Sigmoid colon (tissue), 7 donors: ENCODE results near the gene CNTD1. TPM values are rescaled to one million over a fixed set of nuclear protein-coding genes. Genes with fewer than 3 reads are reported as not detected.

Source experiments
- DNase-seq: peaks from one replicate; pipeline ENCODE4 v3.0.0-alpha.2; 2019
- H3K27ac ChIP-seq, 4 donors: fragments of 200-600 bp; sonication (generic); one replicate each; pipeline ENCODE4 v1.5.1; 2016 to 2019; ENCODE audit warnings: mild to moderate bottlenecking in 1 of 4
- H3K27me3 ChIP-seq, 3 donors: fragments of 200-600 bp; sonication (generic); one replicate each; pipeline ENCODE4 v1.5.1; 2019; ENCODE audit warnings: mild to moderate bottlenecking in 1 of 3
- H3K36me3 ChIP-seq, 4 donors: fragments of 200-600 bp; sonication (generic); one replicate each; pipeline ENCODE4 v1.5.1; 2016 to 2019
- H3K4me1 ChIP-seq, 4 donors: fragments of 200-600 bp; sonication (generic); one replicate each; pipeline ENCODE4 v1.5.1; 2017 to 2019
- H3K4me3 ChIP-seq, 4 donors: fragments of 200-600 bp; sonication (generic); one replicate each; pipeline ENCODE4 v1.5.1; 2017 to 2019; ENCODE audit warnings: mild to moderate bottlenecking in 2 of 4, moderate library complexity in 1 of 4
- H3K9me3 ChIP-seq, 4 donors: fragments of 200-600 bp in 3 of 4; sonication (generic) in 3 of 4; one replicate each; pipeline versions ENCODE4 v1.5.1 to v1.6.1; 2013 to 2019
- CTCF ChIP-seq, 4 experiments: fragments of 450-650 bp in 3 of 4; fragments of 200-600 bp in 1 of 4; IDR thresholded peaks; one replicate each; pipeline ENCODE4 v1.5.1; 2016 to 2019; ENCODE audit warnings: antibody characterized with exemption in 4 of 4, mild to moderate bottlenecking in 3 of 4, moderate library complexity in 2 of 4
- EP300 ChIP-seq, 4 donors: sonication (generic); formaldehyde crosslinking; IDR thresholded peaks; one replicate each; pipeline ENCODE4 v1.6.1; 2017; ENCODE audit warnings: antibody characterized with exemption in 4 of 4
- POLR2A ChIP-seq, 2 donors: fragments of 450-650 bp; IDR thresholded peaks; one replicate each; pipeline ENCODE4 v1.6.1; 2016; ENCODE audit warnings: antibody characterized with exemption in 2 of 2, mild to moderate bottlenecking in 2 of 2, moderate library complexity in 2 of 2
- POLR2AphosphoS5 ChIP-seq, 4 donors: sonication (generic); formaldehyde crosslinking; IDR thresholded peaks; one replicate each; pipeline ENCODE4 v1.6.1; 2017; ENCODE audit warnings: antibody characterized with exemption in 4 of 4
- WGBS, 2 donors: extraction: QIAGEN DNeasy Blood & Tissue Kit; methylation state at CpG; one replicate each; pipeline ENCODE4 v1.1.7; 2013; 5-methylcytosine and 5-hydroxymethylcytosine counted together
- intact Hi-C: fragments of 100-400 bp; cut with DNase I; formaldehyde crosslinking; loops from one replicate; pipeline ENCODE4 v1.15.1; 2023
- polyA plus RNA-seq, 3 donors: library from polyadenylated mRNA; stranded (reverse); fragments of 200-250 nt; gene quantifications; one replicate each; pipeline ENCODE4 v1.2.3, GENCODE V29; 2013
- total RNA-seq, 4 donors: library from RNA; depleted of rRNA; stranded (reverse); fragments of >200 nt; gene quantifications; one replicate each; pipeline ENCODE4 v1.1.0, GENCODE V29; 2016
- donor health status: healthy with polysubstance abuse.
- donor health status: Bipolar disorder and iron deficiency.
- donor health status: healthy.

Gene CNTD1
- total and polyA plus RNA-seq, 7 donors = 0.33 to 7.2 (median 2.3) TPM; not detected in 3

- intact Hi-C loops = no loop called here
- peaks cover 31 to 60% (median 44%) of the 10 kb centered on the region in 4 donors for H3K36me3 ChIP-seq
- DNase-seq = no peak
- no peaks in the 10 kb centered on the region for H3K9me3 ChIP-seq
- H3K4me1 ChIP-seq = peaks cover 0 to 26% (median 16%) of the 10 kb centered on the region in 4 donors
- H3K27ac ChIP-seq = no peak overlapping the region
- H3K4me3 ChIP-seq = no peak overlapping the region
- TF ChIP-seq POLR2A (IDR thresholded peaks at IDR 0.05) = no peak
- no peak for TF ChIP-seq CTCF (IDR thresholded peaks at IDR 0.05)
- TF ChIP-seq POLR2AphosphoS5 (IDR thresholded peaks at IDR 0.05) = no peak
- no peak for TF ChIP-seq EP300 (IDR thresholded peaks at IDR 0.05)
- WGBS, 2 donors = 95 to 98% methylated on average over 6 of the region's 6 CpGs
- H3K27me3 ChIP-seq = no peaks in the 10 kb centered on the region
Observed at GRCh38 chr17:42835732-42836131, 37.1 kb downstream of the CNTD1 start.

GRCh38 chr17:42841975-42842685 is 43.5 kb downstream of the CNTD1 start:
- Histone ChIP-seq H3K9me3 (no peaks in the 10 kb centered on the region), H3K4me3 (no peak overlapping the region), H3K27ac (no peak overlapping the region), H3K4me1 (peaks cover 0 to 4% (median 0%) of the 10 kb centered on the region in 4 donors), H3K27me3 (no peaks in the 10 kb centered on the region), H3K36me3 (peaks cover 30 to 87% (median 59%) of the 10 kb centered on the region in 4 donors)
- 82 to 83% methylated on average over 11 of the region's 11 CpGs for WGBS, 2 donors
- no peak for TF ChIP-seq CTCF (IDR thresholded peaks at IDR 0.05)
- no peak for TF ChIP-seq EP300 (IDR thresholded peaks at IDR 0.05)
- no peak for TF ChIP-seq POLR2A (IDR thresholded peaks at IDR 0.05)
- no peak for TF ChIP-seq POLR2AphosphoS5 (IDR thresholded peaks at IDR 0.05)
- no peak for DNase-seq
- intact Hi-C loops = loop anchor here (5.0 kb wide), 1 partner anchor 155 kb away; the partner anchor contains the start of gene RPL27

GRCh38 chr17:42843358-42843934 is 44.8 kb downstream of the CNTD1 start:
- Histone ChIP-seq H3K36me3 (peaks cover 17 to 74% (median 46%) of the 10 kb centered on the region in 4 donors), H3K9me3 (no peaks in the 10 kb centered on the region), H3K27ac (peak overlapping the region; percentile 29 to 55 (median 44)), H3K4me1 (peaks cover 0 to 4% (median 0%) of the 10 kb centered on the region in 4 donors), H3K4me3 (no peak overlapping the region), H3K27me3 (no peaks in the 10 kb centered on the region)
- DNase-seq = no peak
- WGBS, 2 donors = 35 to 54% methylated on average over 6 of the region's 6 CpGs
- TF ChIP-seq POLR2AphosphoS5 (IDR thresholded peaks at IDR 0.05) = no peak
- no peak for TF ChIP-seq POLR2A (IDR thresholded peaks at IDR 0.05)
- TF ChIP-seq EP300 (IDR thresholded peaks at IDR 0.05) = no peak
- peak; percentile 89 to 96 (median 94) for TF ChIP-seq CTCF (IDR thresholded peaks at IDR 0.05)
- intact Hi-C loops = loop anchor here (1.0 to 5.0 kb wide), 2 partner anchors 94 to 154 kb away; partner anchors contain the start of gene RPL27

GRCh38 chr17:42844271-42844670 is 45.6 kb downstream of the CNTD1 start, which contains the start of gene AOC2:
Gene AOC2, plus strand, starts transcription at chr17:42844580. Its CDS starts 47 bp downstream, at chr17:42844627.
- Histone ChIP-seq H3K4me1 (peaks cover 0 to 7% (median 3%) of the 10 kb centered on the region in 4 donors), H3K4me3 (no peak within 1 kb of the TSS), H3K27ac (peak within 1 kb of the TSS; percentile 29 to 55 (median 44)), H3K27me3 (no peaks in the 10 kb centered on the region), H3K9me3 (no peaks in the 10 kb centered on the region), H3K36me3 (peaks cover 9 to 66% (median 38%) of the 10 kb centered on the region in 4 donors)
- WGBS, 2 donors = 78 to 81% methylated on average over 4 of the region's 4 CpGs
- intact Hi-C loops = loop anchor here (2.0 to 5.0 kb wide), 2 partner anchors 85 to 153 kb away; partner anchors contain the start of gene RPL27
- DNase-seq = no peak
- TF ChIP-seq POLR2AphosphoS5 (IDR thresholded peaks at IDR 0.05) = no peak
- no peak for TF ChIP-seq EP300 (IDR thresholded peaks at IDR 0.05)
- no peak for TF ChIP-seq CTCF (IDR thresholded peaks at IDR 0.05)
- TF ChIP-seq POLR2A (IDR thresholded peaks at IDR 0.05) = no peak
